ENCODE data around the gene ENTR1.

ENTR1 gene

DNA sequence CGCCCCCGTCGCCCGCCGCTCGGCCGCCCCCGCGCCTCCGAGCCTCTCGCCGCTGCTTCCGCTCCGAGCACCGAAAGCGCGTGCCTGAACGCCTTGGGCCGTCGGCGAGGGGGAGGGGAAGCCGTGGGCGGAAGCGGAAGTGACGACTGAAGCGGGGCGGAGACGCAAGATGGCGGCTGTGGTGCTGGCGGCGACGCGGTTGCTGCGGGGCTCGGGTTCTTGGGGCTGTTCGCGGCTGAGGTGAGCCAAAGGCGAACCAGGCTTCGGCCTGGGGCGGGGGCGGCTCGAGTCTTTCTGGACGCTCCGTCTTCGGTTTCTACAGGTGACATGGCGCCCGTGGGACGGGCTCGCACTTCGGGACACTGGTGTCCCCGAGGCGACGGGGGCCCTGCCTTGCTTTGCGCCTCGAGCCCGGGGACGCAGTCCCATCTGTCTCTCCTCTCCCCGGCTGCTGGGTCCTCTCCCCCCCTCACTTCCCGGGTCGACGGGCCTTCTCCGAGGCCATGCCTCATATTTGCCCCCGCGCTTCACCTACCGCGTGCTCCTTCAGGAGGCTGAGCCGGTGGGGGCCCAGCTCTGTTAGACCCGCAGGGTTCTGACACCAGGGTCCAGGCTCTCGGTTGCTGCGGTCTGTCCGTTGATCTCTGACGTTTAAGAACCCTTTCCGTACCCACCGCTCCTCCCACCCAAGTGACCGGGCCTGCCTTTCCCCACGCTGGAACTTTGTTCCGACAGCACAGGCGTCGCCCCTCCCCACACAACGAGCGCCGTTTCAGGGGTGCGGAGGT, at the start of gene ENTR1, which contains the start of gene PMPCA:
Gene ENTR1 (minus strand): TSS at position 115 of the 788 bp plus-strand sequence. CDS start 217 bp downstream, outside the sequence.
Gene PMPCA (plus strand): TSS at position 159 of the 788 bp plus-strand sequence. CDS start 11 bp downstream, at position 170.
- Histone ChIP-seq H3K4me1 (ENCODE audit: control insufficient read depth, insufficient read depth, low read length) (peaks cover 30% of the 10 kb centered on the region), H3K27me3 (replicated peaks; ENCODE audit: control insufficient read depth, insufficient read depth, low read length) (no peaks in the 10 kb centered on the region), H3K9ac (ENCODE audit: low read length) (peak within 1 kb of the TSS; percentile 97), H3K9me3 (ENCODE audit: control insufficient read depth, low read length) (no peaks in the 10 kb centered on the region), H3K36me3 (ENCODE audit: control insufficient read depth, insufficient read depth, low read length, severe bottlenecking) (peaks cover 52% of the 10 kb centered on the region), H3K4me3 (ENCODE audit: low read length) (peak within 1 kb of the TSS; percentile 98)
- DNase-seq (ENCODE audit: low read depth): peak; percentile 98

DNA sequence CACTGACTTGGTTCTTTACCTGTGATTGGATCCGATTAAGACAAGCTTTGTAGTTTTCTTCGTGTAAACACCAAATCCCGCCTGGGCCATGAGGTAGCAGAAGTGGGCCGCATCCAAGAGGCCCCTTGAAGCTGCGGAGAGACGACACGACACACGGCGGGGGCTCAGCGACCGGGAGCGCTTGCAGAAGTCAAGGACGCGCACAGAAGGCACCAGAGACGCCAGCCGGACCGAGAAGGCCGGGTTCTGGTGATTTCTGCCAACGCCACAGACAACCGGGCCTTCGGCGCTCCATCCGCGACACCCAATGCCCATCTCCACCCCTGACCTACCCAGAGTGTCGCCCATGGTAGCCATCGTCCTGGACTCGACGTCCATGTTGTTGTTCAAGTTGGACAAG, 49.0 kb upstream of the ENTR1 start:
- H3K27me3 ChIP-seq (replicated peaks; ENCODE audit: control insufficient read depth, insufficient read depth, low read length): no peaks in the 10 kb centered on the region
- H3K9me3 ChIP-seq (ENCODE audit: control insufficient read depth, low read length): no peaks in the 10 kb centered on the region
- no peak overlapping the region for H3K4me3 ChIP-seq (ENCODE audit: low read length)
- H3K4me1 ChIP-seq (ENCODE audit: control insufficient read depth, insufficient read depth, low read length): no peaks in the 10 kb centered on the region
- H3K9ac ChIP-seq (ENCODE audit: low read length): no peak overlapping the region
- H3K36me3 ChIP-seq (ENCODE audit: control insufficient read depth, insufficient read depth, low read length, severe bottlenecking): peaks cover 96% of the 10 kb centered on the region
- no peak for DNase-seq (ENCODE audit: low read depth)

GRCh38 chr9:136457326-136457725, 46.9 kb upstream of the ENTR1 start:
- no peaks in the 10 kb centered on the region for H3K9me3 ChIP-seq (ENCODE audit: control insufficient read depth, low read length)
- no peak for DNase-seq (ENCODE audit: low read depth)
- H3K4me3 ChIP-seq (ENCODE audit: low read length): no peak overlapping the region
- no peaks in the 10 kb centered on the region for H3K27me3 ChIP-seq (replicated peaks; ENCODE audit: control insufficient read depth, insufficient read depth, low read length)
- H3K36me3 ChIP-seq (ENCODE audit: control insufficient read depth, insufficient read depth, low read length, severe bottlenecking): peaks cover 90% of the 10 kb centered on the region
- H3K4me1 ChIP-seq (ENCODE audit: control insufficient read depth, insufficient read depth, low read length): no peaks in the 10 kb centered on the region
- no peak overlapping the region for H3K9ac ChIP-seq (ENCODE audit: low read length)

DNA sequence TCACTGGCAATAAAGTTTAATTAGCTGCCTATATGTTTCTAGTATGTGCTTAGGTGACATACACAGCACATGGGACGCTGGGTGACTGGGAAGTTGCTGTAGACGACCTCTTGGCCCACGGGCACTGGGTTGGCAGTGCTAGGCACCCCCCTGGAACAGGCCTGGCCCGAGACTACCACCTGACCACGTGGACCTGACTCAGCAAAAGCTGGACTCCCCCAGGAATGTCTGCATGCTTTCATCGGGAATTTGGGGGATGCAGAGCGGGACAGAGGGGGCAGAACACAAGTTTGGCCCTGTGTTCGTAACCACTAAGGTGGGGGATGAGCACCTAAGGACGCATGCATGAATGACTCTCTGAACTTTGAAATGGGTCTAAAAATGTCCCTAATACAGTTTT, 45.8 kb upstream of the ENTR1 start:
- H3K4me3 ChIP-seq (ENCODE audit: low read length): no peak overlapping the region
- H3K9me3 ChIP-seq (ENCODE audit: control insufficient read depth, low read length): no peaks in the 10 kb centered on the region
- H3K9ac ChIP-seq (ENCODE audit: low read length): no peak overlapping the region
- DNase-seq (ENCODE audit: low read depth): no peak
- H3K4me1 ChIP-seq (ENCODE audit: control insufficient read depth, insufficient read depth, low read length): no peaks in the 10 kb centered on the region
- H3K36me3 ChIP-seq (ENCODE audit: control insufficient read depth, insufficient read depth, low read length, severe bottlenecking): peaks cover 89% of the 10 kb centered on the region
- H3K27me3 ChIP-seq (replicated peaks; ENCODE audit: control insufficient read depth, insufficient read depth, low read length): no peaks in the 10 kb centered on the region

GRCh38 chr9:136455043-136456002, 44.9 kb upstream of the ENTR1 start:
- H3K9me3 ChIP-seq (ENCODE audit: control insufficient read depth, low read length): no peaks in the 10 kb centered on the region
- H3K36me3 ChIP-seq (ENCODE audit: control insufficient read depth, insufficient read depth, low read length, severe bottlenecking): peaks cover 90% of the 10 kb centered on the region
- H3K4me1 ChIP-seq (ENCODE audit: control insufficient read depth, insufficient read depth, low read length): no peaks in the 10 kb centered on the region
- no peak overlapping the region for H3K4me3 ChIP-seq (ENCODE audit: low read length)
- H3K27me3 ChIP-seq (replicated peaks; ENCODE audit: control insufficient read depth, insufficient read depth, low read length): no peaks in the 10 kb centered on the region
- DNase-seq (ENCODE audit: low read depth): no peak
- H3K9ac ChIP-seq (ENCODE audit: low read length): no peak overlapping the region

- no peaks in the 10 kb centered on the region for H3K9me3 ChIP-seq (ENCODE audit: control insufficient read depth, low read length)
- H3K36me3 ChIP-seq (ENCODE audit: control insufficient read depth, insufficient read depth, low read length, severe bottlenecking): peaks cover 91% of the 10 kb centered on the region
- DNase-seq (ENCODE audit: low read depth): no peak
- H3K9ac ChIP-seq (ENCODE audit: low read length): no peak overlapping the region
- no peak overlapping the region for H3K4me3 ChIP-seq (ENCODE audit: low read length)
- H3K4me1 ChIP-seq (ENCODE audit: control insufficient read depth, insufficient read depth, low read length): no peaks in the 10 kb centered on the region
- no peaks in the 10 kb centered on the region for H3K27me3 ChIP-seq (replicated peaks; ENCODE audit: control insufficient read depth, insufficient read depth, low read length)
These were observed 43.8 kb upstream of the ENTR1 start for GRCh38 chr9:136454026-136454796.

GRCh38 chr9:136453326-136453725, 42.9 kb upstream of the ENTR1 start:
- no peak overlapping the region for H3K9ac ChIP-seq (ENCODE audit: low read length)
- H3K27me3 ChIP-seq (replicated peaks; ENCODE audit: control insufficient read depth, insufficient read depth, low read length): no peaks in the 10 kb centered on the region
- no peaks in the 10 kb centered on the region for H3K4me1 ChIP-seq (ENCODE audit: control insufficient read depth, insufficient read depth, low read length)
- H3K36me3 ChIP-seq (ENCODE audit: control insufficient read depth, insufficient read depth, low read length, severe bottlenecking): peaks cover 91% of the 10 kb centered on the region
- no peaks in the 10 kb centered on the region for H3K9me3 ChIP-seq (ENCODE audit: control insufficient read depth, low read length)
- no peak for DNase-seq (ENCODE audit: low read depth)
- H3K4me3 ChIP-seq (ENCODE audit: low read length): no peak overlapping the region

GRCh38 chr9:136451221-136451877, 40.9 kb upstream of the ENTR1 start:
- Histone ChIP-seq H3K4me3 (ENCODE audit: low read length) (no peak overlapping the region), H3K27me3 (replicated peaks; ENCODE audit: control insufficient read depth, insufficient read depth, low read length) (no peaks in the 10 kb centered on the region), H3K9me3 (ENCODE audit: control insufficient read depth, low read length) (no peaks in the 10 kb centered on the region), H3K36me3 (ENCODE audit: control insufficient read depth, insufficient read depth, low read length, severe bottlenecking) (peaks cover 91% of the 10 kb centered on the region), H3K4me1 (ENCODE audit: control insufficient read depth, insufficient read depth, low read length) (no peaks in the 10 kb centered on the region), H3K9ac (ENCODE audit: low read length) (no peak overlapping the region)
- DNase-seq (ENCODE audit: low read depth): no peak

DNA sequence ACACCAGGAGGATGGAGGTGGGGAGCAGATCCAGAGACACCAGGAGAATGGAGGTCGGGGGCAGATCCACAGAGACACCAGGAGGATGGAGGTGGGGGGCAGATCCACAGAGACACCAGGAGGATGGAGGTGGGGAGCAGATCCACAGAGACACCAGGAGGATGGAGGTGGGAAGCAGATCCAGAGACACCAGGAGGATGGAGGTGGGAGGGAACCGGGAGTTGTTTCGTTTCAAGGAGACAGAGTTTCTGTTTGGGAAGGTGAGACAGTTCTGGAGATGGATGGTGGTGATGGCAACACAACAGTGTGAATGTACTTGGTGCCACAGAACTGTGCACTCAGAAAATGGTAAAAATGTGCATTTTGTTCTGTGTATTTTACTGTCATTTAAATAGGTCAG, 38.2 kb upstream of the ENTR1 start:
- H3K4me1 ChIP-seq (ENCODE audit: control insufficient read depth, insufficient read depth, low read length): no peaks in the 10 kb centered on the region
- no peaks in the 10 kb centered on the region for H3K9me3 ChIP-seq (ENCODE audit: control insufficient read depth, low read length)
- no peak overlapping the region for H3K4me3 ChIP-seq (ENCODE audit: low read length)
- DNase-seq (ENCODE audit: low read depth): no peak
- no peaks in the 10 kb centered on the region for H3K27me3 ChIP-seq (replicated peaks; ENCODE audit: control insufficient read depth, insufficient read depth, low read length)
- peaks cover 89% of the 10 kb centered on the region for H3K36me3 ChIP-seq (ENCODE audit: control insufficient read depth, insufficient read depth, low read length, severe bottlenecking)
- H3K9ac ChIP-seq (ENCODE audit: low read length): no peak overlapping the region

GRCh38 chr9:136447173-136447778, 36.9 kb upstream of the ENTR1 start:
- peaks cover 94% of the 10 kb centered on the region for H3K36me3 ChIP-seq (ENCODE audit: control insufficient read depth, insufficient read depth, low read length, severe bottlenecking)
- DNase-seq (ENCODE audit: low read depth): no peak
- no peaks in the 10 kb centered on the region for H3K4me1 ChIP-seq (ENCODE audit: control insufficient read depth, insufficient read depth, low read length)
- H3K4me3 ChIP-seq (ENCODE audit: low read length): no peak overlapping the region
- H3K27me3 ChIP-seq (replicated peaks; ENCODE audit: control insufficient read depth, insufficient read depth, low read length): no peaks in the 10 kb centered on the region
- H3K9me3 ChIP-seq (ENCODE audit: control insufficient read depth, low read length): no peaks in the 10 kb centered on the region
- no peak overlapping the region for H3K9ac ChIP-seq (ENCODE audit: low read length)

All from adipocyte (in vitro differentiated cells).